GM23338 (cell line): ENCODE results near the gene STRIP1.

Source experiments
- CREB1 ChIP-seq: fragments of 250-450 bp; sonication (Bioruptor Pico); IDR thresholded peaks from 2 replicates; pipeline ENCODE4 v1.5.0; 2020; ENCODE audit warnings: low read depth, mild to moderate bottlenecking, moderate library complexity
- CTCF ChIP-seq, 2 experiments: fragments of 200-600 bp in 1 of 2; sonication (generic) in 1 of 2; conservative IDR thresholded peaks; 2 replicates each; pipeline versions ENCODE4 v1.5.1 to v1.6.1; 2016 to 2017; ENCODE audit warnings: antibody characterized with exemption in 2 of 2, low read depth in 2 of 2, mild to moderate bottlenecking in 2 of 2, moderate library complexity in 1 of 2
- ETS1 ChIP-seq: IDR thresholded peaks from 2 replicates; pipeline ENCODE4 v1.6.1; 2016; ENCODE audit warnings: antibody characterized with exemption
- EZH2 ChIP-seq: fragments of 200-600 bp; sonication (generic); IDR thresholded peaks from one replicate; pipeline ENCODE4 v1.8.0; 2017; ENCODE audit warnings: antibody characterized with exemption, mild to moderate bottlenecking, low read depth; ENCODE audit not compliant: unreplicated experiment
- EZH2phosphoT487 ChIP-seq: fragments of 200-600 bp; sonication (generic); IDR thresholded peaks from one replicate; pipeline ENCODE4 v1.8.1; 2018; ENCODE audit warnings: antibody characterized with exemption; ENCODE audit not compliant: unreplicated experiment
- JUNB ChIP-seq: IDR thresholded peaks from one replicate; pipeline ENCODE4 v1.6.1; 2016; ENCODE audit warnings: antibody characterized with exemption; ENCODE audit not compliant: unreplicated experiment
- NANOG ChIP-seq: IDR thresholded peaks from 2 replicates; pipeline ENCODE4 v1.6.1; 2016; ENCODE audit warnings: antibody characterized with exemption, borderline replicate concordance
- POLR2AphosphoS5 ChIP-seq: IDR thresholded peaks from 2 replicates; pipeline ENCODE4 v1.6.1; 2016; ENCODE audit warnings: antibody characterized with exemption, low read depth
- REST ChIP-seq: IDR thresholded peaks from one replicate; pipeline ENCODE4 v1.6.1; 2018; ENCODE audit warnings: antibody characterized with exemption; ENCODE audit not compliant: unreplicated experiment
- STAT1 ChIP-seq: IDR thresholded peaks from one replicate; pipeline ENCODE4 v1.6.1; 2016; ENCODE audit warnings: antibody characterized with exemption; ENCODE audit not compliant: unreplicated experiment
- ZNF114 ChIP-seq: fragments of 250-450 bp; sonication (Bioruptor Pico); IDR thresholded peaks from 2 replicates; pipeline ENCODE4 v1.5.0; 2020; ENCODE audit warnings: mild to moderate bottlenecking, moderate library complexity
- ZNF462 ChIP-seq: fragments of 250-450 bp; sonication (Bioruptor Pico); IDR thresholded peaks from 2 replicates; pipeline ENCODE4 v1.5.0; 2020; ENCODE audit warnings: mild to moderate bottlenecking, moderate library complexity

- TF ChIP-seq JUNB (no peak), EZH2 (no peak), CTCF (conservative IDR thresholded peaks at IDR 0.05; ENCODE audit: low read depth in 2 of 2) (no peak), CREB1 (CRISPR knock-in tag) (no peak), POLR2AphosphoS5 (no peak), ETS1 (no peak), EZH2phosphoT487 (no peak), ZNF462 (CRISPR knock-in tag) (no peak), REST (no peak), ZNF114 (no peak), NANOG (no peak), STAT1 (no peak)
Measured at GRCh38 chr1:110085671-110086070, 51.2 kb downstream of the STRIP1 start.
